Inflammatory macrophage (primary cell): ENCODE results near the gene DUSP22.
A peak's percentile ranks its signal among the peaks of the same experiment; 100 is the strongest.
"Not testable (repeated sequence)": the region's sequence is repeated elsewhere in the genome, so short reads cannot be mapped to it uniquely, and the experiment has no call there.

Source experiments
- DNase-seq, 2 donors: peaks; one replicate each; pipeline ENCODE4 v3.0.0-alpha.2; 2020 to 2022

The DUSP22 gene

GRCh38 chr6:280775-281468 is 11.4 kb upstream of the DUSP22 start:
- DNase-seq, result no peak

GRCh38 chr6:281469-282103 is 10.7 kb upstream of the DUSP22 start:
- no peak for DNase-seq

- DNase-seq, result no peak
These were observed 10.0 kb upstream of the DUSP22 start for GRCh38 chr6:282177-282866.

- DNase-seq, result no peak
These were observed 9.3 kb upstream of the DUSP22 start for GRCh38 chr6:282867-283416.

- no peak for DNase-seq
These were observed 7.8 kb upstream of the DUSP22 start for GRCh38 chr6:284486-284885.

GRCh38 chr6:285030-285771 is 7.1 kb upstream of the DUSP22 start:
- no peak for DNase-seq

- not testable (repeated sequence) for DNase-seq
These were observed 6.4 kb upstream of the DUSP22 start for GRCh38 chr6:285902-286301.

- DNase-seq, result no peak
These were observed 5.4 kb upstream of the DUSP22 start for GRCh38 chr6:286681-287488.

- no peak for DNase-seq
These were observed 4.8 kb upstream of the DUSP22 start for GRCh38 chr6:287489-287860.

- peak; percentile 55 to 66 for DNase-seq
These were observed 3.4 kb upstream of the DUSP22 start for GRCh38 chr6:288866-289265.

- peak in 1 of 2 donors; percentile 53 for DNase-seq
These were observed 2.0 kb upstream of the DUSP22 start for GRCh38 chr6:290111-290922.

- DNase-seq, result no peak
These were observed 1.0 kb upstream of the DUSP22 start for GRCh38 chr6:291204-291696.

GRCh38 chr6:292506-293192 is 362 bp downstream of the DUSP22 start:
- DNase-seq, result peak; percentile 92 to 93

GRCh38 chr6:293193-294174 is 1.2 kb downstream of the DUSP22 start:
- peak; percentile 56 to 68 for DNase-seq

- peak in 1 of 2 donors; percentile 29 for DNase-seq
These were observed 2.6 kb downstream of the DUSP22 start for GRCh38 chr6:294656-295565.

GRCh38 chr6:296151-297122 is 4.2 kb downstream of the DUSP22 start:
- no peak for DNase-seq
